ENCODE results near the gene DAB1.

DNA sequence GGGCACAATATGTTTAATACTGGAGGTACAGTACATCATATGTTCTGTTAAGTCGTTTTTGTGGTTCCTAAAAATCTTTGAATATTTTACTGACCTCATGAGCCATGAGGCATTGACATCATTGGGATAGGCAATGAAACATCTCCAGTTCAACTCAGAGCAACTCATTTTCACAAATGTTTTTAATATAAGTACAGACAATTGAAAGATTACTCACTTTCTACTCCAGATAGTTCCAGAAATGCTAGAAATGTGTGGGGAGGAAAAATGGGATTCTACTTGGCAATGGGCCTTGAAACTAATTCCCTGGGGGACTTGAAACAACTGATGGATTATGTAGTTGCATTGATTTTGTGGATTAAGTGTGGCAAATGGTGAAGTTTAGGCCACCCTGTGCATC, 450.9 kb downstream of the DAB1 start:
- TF ChIP-seq, protein P1, sequence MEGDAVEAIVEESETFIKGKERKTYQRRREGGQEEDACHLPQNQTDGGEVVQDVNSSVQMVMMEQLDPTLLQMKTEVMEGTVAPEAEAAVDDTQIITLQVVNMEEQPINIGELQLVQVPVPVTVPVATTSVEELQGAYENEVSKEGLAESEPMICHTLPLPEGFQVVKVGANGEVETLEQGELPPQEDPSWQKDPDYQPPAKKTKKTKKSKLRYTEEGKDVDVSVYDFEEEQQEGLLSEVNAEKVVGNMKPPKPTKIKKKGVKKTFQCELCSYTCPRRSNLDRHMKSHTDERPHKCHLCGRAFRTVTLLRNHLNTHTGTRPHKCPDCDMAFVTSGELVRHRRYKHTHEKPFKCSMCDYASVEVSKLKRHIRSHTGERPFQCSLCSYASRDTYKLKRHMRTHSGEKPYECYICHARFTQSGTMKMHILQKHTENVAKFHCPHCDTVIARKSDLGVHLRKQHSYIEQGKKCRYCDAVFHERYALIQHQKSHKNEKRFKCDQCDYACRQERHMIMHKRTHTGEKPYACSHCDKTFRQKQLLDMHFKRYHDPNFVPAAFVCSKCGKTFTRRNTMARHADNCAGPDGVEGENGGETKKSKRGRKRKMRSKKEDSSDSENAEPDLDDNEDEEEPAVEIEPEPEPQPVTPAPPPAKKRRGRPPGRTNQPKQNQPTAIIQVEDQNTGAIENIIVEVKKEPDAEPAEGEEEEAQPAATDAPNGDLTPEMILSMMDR (IDR thresholded peaks at IDR 0.05): no peak
- no peak for TF ChIP-seq EZH2 (IDR thresholded peaks at IDR 0.05)

Data from neural progenitor cell (in vitro differentiated cells).